GM19395 (cell line): ENCODE data around the gene TARBP1.
"Not testable (repeated sequence)": the region's sequence is repeated elsewhere in the genome, so short reads cannot be mapped to it uniquely, and the experiment has no call there.

Experiments used
- ATAC-seq: cut with Tn5 transposase; IDR thresholded peaks from one replicate; pipeline ENCODE4 v1.9.1; 2021; ENCODE audit warnings: mild to moderate bottlenecking, moderate library complexity; ENCODE audit not compliant: unreplicated experiment

TARBP1 gene, protein sequence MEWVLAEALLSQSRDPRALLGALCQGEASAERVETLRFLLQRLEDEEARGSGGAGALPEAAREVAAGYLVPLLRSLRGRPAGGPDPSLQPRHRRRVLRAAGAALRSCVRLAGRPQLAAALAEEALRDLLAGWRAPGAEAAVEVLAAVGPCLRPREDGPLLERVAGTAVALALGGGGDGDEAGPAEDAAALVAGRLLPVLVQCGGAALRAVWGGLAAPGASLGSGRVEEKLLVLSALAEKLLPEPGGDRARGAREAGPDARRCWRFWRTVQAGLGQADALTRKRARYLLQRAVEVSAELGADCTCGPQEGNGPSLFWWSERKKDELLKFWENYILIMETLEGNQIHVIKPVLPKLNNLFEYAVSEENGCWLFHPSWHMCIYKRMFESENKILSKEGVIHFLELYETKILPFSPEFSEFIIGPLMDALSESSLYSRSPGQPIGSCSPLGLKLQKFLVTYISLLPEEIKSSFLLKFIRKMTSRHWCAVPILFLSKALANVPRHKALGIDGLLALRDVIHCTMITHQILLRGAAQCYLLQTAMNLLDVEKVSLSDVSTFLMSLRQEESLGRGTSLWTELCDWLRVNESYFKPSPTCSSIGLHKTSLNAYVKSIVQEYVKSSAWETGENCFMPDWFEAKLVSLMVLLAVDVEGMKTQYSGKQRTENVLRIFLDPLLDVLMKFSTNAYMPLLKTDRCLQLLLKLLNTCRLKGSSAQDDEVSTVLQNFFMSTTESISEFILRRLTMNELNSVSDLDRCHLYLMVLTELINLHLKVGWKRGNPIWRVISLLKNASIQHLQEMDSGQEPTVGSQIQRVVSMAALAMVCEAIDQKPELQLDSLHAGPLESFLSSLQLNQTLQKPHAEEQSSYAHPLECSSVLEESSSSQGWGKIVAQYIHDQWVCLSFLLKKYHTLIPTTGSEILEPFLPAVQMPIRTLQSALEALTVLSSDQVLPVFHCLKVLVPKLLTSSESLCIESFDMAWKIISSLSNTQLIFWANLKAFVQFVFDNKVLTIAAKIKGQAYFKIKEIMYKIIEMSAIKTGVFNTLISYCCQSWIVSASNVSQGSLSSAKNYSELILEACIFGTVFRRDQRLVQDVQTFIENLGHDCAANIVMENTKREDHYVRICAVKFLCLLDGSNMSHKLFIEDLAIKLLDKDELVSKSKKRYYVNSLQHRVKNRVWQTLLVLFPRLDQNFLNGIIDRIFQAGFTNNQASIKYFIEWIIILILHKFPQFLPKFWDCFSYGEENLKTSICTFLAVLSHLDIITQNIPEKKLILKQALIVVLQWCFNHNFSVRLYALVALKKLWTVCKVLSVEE (N-terminal part only)

DNA sequence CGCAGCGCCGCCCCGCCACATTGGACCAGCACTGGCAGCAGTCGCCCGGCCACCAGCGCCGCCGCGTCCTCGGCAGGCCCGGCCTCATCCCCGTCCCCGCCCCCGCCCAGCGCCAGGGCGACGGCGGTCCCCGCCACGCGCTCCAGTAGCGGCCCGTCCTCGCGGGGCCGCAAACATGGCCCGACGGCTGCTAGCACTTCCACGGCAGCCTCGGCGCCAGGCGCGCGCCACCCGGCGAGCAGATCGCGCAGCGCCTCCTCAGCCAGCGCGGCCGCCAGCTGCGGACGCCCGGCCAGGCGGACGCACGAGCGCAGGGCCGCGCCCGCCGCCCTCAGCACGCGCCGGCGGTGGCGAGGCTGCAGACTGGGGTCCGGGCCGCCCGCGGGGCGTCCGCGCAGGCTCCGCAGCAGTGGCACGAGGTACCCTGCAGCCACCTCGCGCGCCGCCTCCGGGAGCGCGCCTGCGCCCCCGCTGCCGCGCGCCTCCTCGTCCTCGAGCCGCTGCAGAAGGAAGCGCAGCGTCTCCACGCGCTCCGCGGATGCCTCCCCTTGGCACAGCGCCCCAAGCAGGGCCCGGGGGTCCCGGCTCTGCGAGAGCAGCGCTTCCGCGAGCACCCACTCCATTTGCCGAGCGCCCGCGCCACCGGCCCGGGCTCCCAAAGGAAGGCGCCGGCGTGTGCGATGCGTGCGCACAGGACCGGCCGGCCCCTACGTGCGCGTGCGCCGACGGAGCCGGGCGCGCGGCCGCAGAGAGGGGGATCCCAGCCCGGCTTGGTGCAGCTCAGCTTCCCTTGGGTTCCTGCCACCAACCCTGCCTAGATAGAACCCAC is at the start of gene TARBP1:
TSS of gene TARBP1 (minus strand) at position 699 of the 829 bp plus-strand sequence. CDS start at position 623, 76 bp downstream.
- ATAC-seq, result peak; percentile 65

DNA sequence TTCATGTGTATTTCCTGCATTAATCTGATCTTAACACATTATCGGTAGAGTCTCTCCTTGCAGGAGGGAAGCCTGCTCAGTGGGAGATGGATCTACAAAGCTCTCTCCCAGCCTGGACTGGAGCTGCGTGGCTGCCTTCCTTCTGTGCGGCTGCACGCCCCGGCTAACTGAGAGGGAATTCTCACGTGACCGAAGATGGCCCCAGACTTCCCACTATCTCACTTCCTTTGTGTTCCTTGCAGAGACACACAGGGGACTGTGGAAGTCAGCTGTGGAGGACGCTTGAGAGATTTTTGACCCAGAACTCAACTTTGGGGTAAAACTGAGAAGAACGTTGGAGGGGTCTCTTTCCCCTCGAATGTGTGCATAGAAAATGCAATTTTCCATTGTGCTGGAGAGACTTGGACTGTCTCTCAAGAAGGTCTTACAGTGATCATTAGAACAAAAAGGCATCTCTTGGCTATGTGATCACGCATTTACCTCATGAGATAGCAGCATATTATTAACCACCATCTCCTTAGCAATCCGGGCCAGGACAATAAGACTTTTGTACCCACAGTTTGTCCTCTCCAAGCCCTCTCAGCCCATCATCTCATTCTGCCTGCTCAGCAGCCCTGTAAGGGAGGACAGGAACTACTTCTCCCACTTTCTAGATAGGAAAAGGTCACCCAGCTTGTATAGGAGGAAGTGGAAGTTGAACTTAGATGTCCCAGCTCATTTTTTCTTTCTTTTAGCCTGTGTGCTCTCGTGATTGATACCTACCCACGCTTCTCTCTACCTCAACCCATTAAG is 49.3 kb upstream of the TARBP1 start:
- no peak for ATAC-seq

DNA sequence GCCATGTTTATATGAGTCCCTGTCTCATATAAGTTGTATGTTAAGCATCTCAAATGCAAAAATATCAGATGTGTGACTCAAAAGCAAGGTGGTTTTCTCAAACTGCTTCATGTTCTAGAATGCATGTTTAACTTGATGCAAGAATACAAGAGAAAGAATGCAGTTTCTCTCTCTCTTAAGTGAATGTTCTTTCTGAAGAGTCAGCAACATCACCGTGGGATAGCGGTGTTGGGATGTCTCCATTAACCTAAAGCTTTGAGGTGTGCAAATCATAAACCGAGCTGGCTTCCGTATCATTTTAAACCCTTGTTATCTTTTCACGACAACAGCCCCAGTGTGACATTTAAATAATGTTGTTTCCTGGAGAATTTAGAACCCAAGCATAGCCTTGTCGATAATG is 48.4 kb upstream of the TARBP1 start:
- ATAC-seq, result no peak

DNA sequence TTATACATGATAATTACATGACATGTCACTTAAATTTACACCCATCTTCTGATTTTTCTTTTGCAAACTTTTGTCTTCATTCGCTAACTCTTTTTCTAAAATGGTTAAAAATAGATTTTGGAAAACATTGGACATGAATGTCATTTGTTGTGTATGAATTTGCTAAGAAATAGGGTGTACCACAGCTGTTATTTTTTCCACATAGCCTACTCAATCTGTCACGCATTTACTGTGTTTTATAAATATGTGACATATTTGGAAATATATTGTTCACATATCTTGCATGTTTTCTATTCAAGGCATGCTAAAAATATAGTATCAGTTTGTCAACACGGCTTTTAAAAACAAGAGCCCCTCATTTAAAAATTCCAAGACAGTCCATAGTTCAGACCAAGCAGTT is 47.9 kb upstream of the TARBP1 start:
- no peak for ATAC-seq

DNA sequence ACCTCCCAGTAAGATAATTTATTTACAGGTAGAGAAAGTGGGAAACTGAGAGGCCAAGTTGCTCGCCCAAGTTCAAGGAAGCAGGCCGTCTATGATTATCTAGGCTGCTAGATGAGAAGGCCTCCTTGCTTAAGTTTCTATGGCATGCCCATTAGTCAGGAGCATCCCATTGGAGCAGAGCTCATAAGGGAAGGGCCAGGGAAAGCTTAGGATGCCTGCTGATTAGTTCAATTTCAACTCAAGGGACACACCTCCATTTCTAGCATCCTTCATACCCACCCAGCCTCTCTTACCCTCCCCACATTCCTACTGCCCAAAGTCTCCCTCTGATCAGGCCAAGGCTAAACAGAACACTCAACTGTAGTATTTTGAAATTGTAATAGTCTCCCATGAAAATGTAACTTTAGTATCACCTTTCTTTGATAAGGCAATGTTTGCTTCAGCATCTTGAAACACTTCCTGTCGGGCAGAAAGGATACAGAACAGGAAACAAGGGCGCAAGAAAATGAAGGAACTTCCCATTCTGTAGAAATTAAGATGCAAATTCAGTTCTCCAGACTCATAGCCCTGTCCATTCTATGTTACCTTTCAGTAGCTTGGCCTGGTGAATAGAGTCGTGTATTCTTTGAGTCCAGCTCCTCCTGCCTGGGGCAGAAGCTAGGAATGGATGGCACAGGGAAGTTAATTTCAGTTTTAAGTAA is 46.3 kb upstream of the TARBP1 start:
- no peak for ATAC-seq

DNA sequence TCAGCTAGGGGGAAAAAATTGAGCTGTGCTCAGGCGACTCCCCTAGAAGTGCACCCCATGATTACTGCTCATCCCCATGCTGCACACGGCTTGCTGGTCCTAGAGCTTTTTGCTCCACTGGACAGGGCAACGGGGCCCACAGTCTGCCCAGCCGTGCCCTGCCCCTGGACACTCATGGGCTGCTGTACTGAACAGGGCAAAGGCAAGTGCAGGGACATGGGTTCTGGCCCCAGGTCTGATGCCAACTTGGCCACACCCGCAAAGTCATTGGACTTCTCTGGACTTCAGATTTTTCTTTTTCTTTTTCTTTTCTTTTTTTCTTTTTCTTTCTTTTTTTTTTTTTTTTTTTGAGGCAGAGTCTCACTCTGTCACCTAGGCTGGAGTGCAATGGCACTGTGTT is 42.9 kb upstream of the TARBP1 start:
- no peak for ATAC-seq

DNA sequence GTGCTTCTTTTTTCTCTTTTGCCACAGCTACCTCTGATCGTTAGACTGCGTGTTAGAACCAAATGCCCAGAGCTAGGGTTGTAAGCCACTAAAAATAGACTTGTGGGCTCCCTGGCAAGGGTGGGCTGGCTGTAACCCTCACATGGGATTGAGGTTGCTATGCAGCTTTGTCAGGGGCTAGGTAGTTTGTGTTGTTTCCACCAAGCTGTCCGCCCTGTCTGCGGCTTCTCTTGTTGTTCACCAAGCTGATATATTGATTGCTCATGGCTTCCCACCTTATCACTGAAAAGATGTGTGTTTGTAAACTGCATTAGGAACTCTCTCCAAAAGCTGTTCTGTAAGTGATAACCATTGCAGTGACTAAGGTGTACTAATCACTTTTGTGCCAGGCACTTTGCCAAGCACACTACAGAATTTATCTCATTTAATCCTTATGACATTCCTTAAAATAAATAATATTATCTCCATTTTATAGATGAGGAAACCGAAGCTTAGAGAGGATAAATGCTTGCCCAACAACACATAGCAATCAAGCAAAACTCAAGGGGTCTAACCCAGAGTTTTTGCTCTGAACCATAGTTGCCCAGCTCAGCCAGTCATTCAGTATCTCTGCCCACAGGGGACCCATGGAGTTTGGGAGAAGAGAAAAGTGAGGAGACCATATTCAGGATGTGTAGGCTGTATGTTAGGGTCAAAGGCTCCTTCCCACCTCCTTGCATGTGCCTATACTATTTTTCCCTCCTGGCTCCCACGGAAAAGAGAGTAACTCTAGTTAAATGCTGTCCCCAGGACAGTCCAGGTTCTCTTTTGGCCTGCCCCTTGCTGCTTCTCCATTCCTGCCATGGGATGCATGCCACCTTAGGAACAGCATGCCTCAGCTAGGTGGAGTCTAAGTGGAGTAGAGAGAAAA is 42.2 kb upstream of the TARBP1 start:
- no peak for ATAC-seq

DNA sequence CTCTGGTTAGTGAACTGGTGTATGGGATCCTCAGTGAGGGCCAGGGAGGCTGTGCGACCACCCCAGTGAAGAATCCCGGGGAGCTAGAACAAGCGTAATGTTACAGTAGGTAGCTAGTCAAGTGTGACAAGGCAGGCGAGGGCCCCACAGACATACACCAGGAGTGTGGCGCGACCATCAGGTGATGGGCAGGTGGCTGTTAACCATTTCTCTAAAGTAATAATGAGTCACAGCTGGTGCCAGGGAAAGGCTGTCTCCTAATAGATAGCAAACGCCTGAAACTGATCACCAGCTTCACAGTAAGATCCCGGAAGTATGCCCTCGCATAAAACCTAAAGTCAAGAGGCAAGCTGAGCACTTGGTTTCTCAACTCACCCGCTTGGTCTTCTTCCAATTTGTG is 40.5 kb upstream of the TARBP1 start:
- no peak for ATAC-seq

DNA sequence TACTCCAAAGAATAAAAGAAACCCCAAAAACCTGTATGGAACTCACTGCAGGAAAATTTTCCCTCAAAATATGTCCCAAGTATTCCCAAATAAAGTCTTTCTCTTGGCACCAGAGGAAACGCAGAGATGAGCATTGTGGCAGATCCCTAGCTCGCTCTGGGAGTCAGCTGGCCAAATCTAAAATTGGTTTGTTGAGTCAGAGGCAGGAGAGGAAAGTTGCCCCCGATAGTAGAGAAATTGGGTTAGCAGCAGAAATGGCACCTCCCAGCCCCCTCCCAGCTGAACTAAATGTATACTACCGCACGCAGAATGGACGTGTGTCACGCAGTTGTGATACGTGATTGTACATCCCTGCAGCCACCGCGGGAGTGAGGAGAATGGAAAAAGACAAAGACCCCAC is 39.9 kb upstream of the TARBP1 start:
- no peak for ATAC-seq

DNA sequence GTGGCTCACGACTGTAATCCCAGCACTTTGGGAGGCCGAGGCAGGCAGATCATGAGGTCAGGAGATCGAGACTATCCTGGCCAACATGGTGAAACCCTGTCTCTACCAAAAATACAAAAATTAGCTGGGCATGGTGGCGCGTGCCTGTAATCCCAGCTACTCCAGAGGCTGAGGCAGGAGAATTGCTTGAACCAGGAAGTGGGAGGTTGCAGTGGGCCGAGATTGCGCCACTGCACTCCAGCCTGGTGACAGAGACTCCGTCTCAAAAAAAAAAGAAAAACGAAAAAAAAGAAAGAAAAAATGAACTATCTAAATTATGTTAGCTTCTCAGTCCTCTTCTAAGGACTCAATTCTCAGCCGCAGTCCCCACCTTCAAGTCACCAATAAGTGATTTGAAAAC is 39.1 kb upstream of the TARBP1 start:
- ATAC-seq, result not testable (repeated sequence)

DNA sequence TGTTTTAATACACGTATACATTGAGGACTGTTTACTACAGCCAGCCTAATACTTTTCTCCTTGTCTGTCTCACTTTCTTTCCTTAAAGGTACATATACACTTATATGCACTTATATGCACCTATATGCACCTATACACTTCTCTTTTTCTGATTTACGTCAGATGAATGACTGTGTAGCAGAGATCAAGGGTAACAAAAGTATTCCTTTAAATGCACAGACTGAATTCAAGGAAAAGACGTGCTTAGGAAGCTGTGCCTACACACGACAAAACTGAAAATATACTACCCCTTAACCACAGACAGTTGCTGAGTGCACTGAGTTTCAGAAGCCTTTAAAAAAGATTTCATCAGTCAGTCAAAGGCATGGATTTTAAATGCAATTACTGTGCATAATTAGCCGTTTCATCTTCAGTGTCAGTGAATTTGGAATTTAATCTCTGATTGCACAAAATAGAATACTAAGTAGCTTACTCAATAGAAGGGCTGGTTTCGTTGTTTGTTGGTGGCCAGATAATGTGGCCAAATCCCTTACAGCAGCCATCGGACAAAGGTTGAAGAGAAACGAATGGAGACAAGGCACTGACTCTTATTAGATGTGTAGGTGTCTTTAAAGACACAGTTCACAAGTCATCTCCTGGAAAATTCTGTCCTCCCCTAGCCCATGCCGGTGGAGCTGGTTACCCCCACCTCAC is 38.3 kb upstream of the TARBP1 start:
- no peak for ATAC-seq

DNA sequence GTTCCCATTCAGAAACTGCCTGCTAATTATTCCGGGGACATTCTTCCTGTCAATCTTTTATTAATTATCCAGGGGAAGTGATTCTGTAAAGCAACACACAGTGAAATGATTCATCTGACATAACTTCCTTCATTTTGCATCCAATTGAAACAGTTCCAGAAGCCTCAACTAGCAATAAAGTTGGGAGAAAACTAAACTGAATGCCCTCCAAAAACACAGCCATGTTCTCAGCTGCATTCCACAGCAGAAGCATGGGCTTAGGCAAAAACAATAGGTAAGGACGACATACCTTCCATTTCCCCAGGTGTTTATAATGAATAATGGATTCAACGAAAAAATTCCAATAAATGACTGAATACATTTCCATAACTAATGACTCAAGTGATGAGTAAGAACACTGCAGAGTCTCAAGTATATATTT is 36.9 kb upstream of the TARBP1 start:
- ATAC-seq, result no peak

DNA sequence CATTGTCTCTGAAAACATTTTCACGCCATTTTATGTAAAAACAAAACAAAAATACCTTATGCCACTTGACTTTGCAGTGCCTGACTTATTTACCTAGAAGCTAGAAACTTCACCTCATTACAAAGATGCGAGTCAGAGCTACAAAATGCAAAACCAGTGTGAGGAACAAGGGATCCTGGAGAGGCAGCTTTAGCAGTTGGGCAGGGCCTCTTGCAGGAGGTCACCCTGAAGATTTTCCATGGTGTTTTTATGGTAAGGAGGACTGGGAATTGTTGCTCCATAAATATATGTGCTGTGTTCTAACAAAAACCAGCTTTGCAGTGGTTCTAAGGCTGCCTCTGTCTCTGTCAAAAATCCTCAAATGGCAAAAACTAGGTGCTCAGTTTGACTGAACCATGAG is 36.4 kb upstream of the TARBP1 start:
- ATAC-seq, result no peak

DNA sequence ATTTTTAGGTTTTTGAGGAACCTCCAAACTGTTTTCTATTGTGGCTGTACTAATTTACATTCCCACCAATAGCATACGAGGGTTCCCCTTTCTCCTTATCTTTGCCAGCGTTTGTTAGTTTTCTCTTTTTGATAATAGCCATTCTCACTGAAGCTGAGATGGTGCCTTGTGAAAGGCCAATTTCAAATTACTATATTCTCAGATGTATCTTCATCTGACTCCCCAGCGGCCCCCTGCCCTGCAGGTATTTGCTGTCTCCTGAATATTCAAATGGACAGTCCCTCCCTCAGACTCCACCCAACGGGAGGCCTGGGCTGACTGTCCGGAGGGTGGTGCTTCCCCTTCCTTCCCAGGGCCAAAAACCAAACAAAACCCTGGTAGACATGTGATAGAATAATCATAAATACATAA is 33.5 kb upstream of the TARBP1 start:
- no peak for ATAC-seq

DNA sequence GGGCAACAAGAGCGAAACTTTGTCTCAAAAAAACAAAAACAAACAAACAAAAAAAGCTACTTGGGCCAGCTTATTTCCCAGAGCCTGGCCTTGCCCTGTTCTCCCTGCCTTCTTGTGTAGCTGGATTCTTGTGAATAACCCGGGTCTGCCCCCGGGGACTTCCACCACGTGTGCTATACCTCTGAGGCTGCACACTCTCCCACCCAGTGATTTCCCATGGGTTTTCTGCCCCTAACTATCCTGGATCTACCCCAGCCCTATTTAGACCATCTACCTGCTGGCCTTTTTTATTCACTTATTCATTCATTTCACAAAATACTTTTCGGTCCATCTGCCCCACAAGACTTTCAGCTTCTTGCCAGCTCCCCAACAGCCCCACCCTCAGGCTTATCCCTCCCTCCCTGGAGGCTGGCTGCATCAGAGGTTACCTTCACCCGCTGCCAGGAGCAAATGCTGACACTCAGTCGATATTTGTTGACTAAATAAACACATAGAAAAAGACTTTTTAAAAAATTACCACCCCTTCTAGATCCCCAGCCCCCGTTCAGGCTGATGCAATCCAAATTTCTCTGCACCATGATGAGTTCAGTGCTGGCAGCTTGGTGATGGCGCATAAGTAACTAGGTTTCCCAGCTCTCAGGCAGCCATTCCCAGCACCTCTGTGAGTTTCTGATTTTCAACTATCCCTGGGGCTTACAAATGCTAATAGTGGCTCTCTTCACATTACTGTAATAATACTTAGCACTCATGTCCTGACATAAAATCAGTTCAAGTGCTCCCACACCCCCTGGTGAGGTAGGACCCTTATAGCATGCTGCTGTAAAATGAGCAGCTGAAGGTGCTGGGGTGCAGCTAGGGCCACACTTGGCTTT is 30.7 kb upstream of the TARBP1 start:
- ATAC-seq, result no peak
